Measurements from ENCODE around the gene SFXN5.

The SFXN5 gene

DNA sequence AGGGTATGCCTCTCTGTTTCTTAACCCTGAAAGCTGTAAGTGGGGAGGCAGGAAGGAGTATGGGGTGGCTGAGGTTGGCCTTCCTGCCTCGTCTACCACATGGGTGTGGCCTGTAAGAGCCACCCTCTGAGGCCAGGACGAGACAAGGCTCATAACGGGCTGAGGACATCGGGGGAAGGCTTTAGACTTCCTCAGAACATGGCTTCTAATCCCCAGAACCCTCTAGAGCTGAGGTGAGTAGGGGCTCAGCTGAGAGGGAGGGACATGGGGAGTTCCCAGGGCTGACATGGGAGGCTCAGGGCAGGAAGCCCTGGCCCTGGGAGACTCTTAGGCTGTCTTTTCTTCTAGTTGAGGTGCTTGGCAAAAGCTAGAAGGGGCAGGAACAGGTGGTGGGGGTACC is 117.5 kb downstream of the SFXN5 start:
- TF ChIP-seq, protein P1, sequence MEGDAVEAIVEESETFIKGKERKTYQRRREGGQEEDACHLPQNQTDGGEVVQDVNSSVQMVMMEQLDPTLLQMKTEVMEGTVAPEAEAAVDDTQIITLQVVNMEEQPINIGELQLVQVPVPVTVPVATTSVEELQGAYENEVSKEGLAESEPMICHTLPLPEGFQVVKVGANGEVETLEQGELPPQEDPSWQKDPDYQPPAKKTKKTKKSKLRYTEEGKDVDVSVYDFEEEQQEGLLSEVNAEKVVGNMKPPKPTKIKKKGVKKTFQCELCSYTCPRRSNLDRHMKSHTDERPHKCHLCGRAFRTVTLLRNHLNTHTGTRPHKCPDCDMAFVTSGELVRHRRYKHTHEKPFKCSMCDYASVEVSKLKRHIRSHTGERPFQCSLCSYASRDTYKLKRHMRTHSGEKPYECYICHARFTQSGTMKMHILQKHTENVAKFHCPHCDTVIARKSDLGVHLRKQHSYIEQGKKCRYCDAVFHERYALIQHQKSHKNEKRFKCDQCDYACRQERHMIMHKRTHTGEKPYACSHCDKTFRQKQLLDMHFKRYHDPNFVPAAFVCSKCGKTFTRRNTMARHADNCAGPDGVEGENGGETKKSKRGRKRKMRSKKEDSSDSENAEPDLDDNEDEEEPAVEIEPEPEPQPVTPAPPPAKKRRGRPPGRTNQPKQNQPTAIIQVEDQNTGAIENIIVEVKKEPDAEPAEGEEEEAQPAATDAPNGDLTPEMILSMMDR (IDR thresholded peaks at IDR 0.05; ENCODE audit: low read length, missing control alignments), result no peak
- DNase-seq (ENCODE audit: low read depth), result no peak
- no peak overlapping the region for H3K4me3 ChIP-seq (replicated peaks; ENCODE audit: low read depth, low read length)

DNA sequence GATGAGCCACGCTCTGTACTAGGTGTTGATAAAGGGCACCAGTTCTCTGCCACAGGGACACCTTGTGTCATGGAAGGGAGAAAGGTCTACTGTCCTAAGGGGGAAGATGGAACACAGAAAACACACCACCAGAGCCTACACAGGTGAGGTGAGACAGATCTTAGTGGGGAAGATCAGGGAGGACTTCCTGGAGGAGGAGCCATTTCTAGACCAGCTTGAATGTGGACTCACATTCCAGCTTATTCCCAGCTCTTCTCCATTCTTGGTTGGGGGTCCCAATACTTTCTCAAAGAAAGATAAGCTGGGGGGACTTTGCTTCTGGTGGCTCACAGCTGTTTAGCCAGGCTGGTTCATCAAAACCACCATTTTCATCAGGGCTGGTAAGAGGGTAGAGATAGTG is 118.0 kb downstream of the SFXN5 start:
- DNase-seq (ENCODE audit: low read depth), result no peak
- TF ChIP-seq, protein P1 (IDR thresholded peaks at IDR 0.05; ENCODE audit: low read length, missing control alignments), result no peak
- H3K4me3 ChIP-seq (replicated peaks; ENCODE audit: low read depth, low read length), result no peak overlapping the region

DNA sequence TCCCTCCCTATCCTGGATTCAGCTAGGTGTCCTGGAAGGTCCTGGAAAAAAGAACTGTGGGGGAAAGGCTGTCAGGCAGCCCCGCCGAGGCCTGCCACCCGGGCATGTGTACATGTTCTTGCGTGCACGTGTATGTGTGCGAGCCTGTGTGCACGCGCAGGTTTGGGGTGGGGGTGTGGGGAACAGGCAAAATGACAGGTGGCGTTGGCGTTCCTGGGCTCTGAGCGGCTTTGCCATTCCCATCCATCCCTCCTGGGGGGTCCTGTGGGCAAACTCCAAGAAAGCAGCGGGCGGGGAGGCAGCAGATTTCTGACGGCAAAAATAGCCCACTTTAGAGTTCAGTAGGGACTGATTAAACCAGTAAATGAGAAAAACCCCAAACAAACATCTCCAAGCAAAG is 118.6 kb downstream of the SFXN5 start:
- DNase-seq (ENCODE audit: low read depth), result no peak
- TF ChIP-seq, protein P1 (IDR thresholded peaks at IDR 0.05; ENCODE audit: low read length, missing control alignments), result no peak
- no peak overlapping the region for H3K4me3 ChIP-seq (replicated peaks; ENCODE audit: low read depth, low read length)

DNA sequence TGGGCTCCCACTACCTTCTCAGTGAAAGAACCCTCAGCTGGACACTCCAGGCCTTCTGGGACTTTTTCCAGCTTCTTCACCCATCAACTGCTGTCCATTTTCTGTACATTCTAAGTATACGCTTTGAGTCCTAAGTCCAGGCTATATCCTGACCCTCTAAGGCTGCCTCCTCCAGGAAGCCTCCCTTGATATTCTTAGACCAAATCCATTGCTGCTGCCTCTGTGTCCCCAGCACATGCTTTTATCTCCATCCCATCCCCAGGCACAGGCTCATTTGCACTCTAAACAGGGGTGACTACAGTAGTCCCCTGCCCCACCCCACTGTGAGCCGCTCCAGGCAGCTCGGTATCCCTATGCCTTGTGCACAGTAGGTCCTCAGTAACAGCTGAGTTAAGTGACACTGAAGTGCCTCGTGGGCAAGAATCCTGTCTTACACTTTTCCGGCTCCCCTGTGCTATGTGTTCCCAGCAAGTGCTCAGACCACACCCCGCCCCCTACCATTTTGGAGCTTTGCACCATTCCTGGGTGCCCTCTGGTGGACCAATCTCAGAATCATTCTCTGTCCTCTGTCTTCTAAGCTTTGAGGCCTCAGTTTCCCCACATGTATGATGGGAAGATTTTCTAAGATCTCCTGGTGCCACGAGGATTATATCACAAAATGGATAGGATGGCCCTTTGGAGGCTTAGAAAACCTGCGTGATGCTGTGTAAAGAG is 119.2 kb downstream of the SFXN5 start:
- H3K4me3 ChIP-seq (replicated peaks; ENCODE audit: low read depth, low read length), result no peak overlapping the region
- no peak for DNase-seq (ENCODE audit: low read depth)
- TF ChIP-seq, protein P1 (IDR thresholded peaks at IDR 0.05; ENCODE audit: low read length, missing control alignments), result no peak

DNA sequence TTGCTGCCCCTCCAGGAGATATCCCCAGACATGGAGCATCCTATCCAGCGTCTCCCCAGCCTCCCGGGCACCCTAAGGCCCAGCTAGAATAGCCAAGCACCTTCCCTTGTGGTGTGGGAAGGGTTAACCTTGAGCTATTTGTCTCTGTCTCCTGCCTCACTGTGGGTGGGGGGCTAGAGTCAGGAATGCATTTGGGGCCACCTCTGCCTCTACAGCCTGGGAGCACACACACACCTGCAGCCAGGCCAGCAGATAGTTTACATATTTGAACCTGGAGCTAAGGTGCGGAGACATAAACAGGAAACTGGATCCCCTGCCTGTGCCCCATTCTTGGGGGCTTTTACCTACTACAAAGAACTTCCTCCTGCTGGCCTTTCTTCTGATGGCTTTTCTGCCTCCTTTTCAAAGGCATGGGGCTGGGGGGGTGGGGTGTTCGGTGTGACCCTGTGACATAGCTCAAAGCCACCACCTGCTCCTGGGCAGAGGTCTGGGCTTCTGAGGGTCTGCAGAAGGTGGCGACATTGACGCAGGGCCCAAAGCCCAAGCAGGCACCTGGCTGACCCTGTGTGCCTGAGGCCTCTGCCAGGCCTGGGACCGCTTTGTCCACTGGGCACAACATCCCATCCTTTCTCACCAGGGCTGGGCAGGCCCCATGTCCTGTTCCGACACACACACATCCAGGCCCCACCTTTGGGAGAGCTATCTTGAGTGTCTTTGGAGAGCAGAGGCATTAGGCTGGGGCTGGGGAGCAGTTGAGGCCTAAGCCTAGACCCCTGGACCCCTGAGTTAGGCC is 120.0 kb downstream of the SFXN5 start:
- no peak for DNase-seq (ENCODE audit: low read depth)
- H3K4me3 ChIP-seq (replicated peaks; ENCODE audit: low read depth, low read length), result no peak overlapping the region
- TF ChIP-seq, protein P1 (IDR thresholded peaks at IDR 0.05; ENCODE audit: low read length, missing control alignments), result no peak

DNA sequence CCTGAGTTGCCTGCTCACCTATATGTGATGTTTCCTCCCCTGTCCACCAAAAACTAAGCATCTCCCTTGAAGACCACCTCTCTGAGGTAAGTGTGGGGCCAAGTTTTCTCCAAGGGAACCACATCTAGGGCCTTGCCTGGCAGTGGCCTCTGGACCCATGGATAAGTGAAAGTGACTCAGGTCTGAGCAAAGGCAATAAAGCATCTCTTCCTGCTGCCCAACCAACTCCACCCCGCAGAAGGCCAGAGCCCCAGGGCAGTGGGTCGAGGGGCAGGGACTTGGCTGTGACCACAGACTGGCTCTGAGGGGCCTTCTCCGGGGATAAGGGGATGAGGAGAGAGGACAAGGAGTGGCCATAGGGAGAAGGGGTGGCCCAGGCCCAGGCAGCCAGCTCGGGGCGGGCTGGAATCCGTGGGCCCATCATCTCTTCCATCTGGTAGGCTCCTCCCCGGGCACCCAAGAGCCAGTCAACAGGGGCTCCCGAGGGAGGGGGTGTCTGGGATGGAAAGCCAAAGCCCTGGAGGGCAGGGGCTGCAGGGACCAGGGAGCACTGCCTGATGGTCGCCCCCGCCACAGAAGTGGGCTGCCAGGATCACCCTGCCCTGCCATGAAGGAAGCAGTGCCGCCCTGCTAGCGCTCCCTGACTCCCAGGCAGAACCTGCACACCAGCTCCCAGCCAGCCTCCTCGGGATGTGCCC is 120.8 kb downstream of the SFXN5 start:
- H3K4me3 ChIP-seq (replicated peaks; ENCODE audit: low read depth, low read length), result no peak overlapping the region
- TF ChIP-seq, protein P1 (IDR thresholded peaks at IDR 0.05; ENCODE audit: low read length, missing control alignments), result no peak
- DNase-seq (ENCODE audit: low read depth), result no peak
